ENCODE data around the gene URB1. TPM values are rescaled to one million over a fixed set of nuclear protein-coding genes. Genes with fewer than 3 reads are reported as not detected.

URB1 gene
- polyA plus RNA-seq, 2 of the 4 experiments (the other 2 are of a cell fraction), result 8.7 to 10.1 TPM

DNA sequence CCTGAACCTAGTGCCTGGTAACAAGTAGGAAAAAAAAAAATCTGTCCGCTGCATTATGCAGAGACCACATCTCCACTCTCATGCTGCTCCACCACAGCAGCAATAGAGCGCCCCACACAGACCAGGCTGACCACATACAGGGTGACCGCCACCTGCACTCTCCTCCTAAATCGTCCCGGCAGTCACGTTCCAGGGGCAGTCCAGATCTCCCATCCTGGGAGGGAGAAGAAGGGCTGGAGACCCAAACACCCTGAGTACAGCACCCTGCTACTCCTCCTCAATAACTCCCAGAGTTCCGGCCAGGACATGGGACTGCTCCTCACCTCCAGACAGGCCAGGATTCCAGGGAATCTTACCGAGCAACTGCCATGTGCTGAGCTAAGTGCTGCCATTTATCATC, 15.3 kb downstream of the URB1 start (continued):
- TF ChIP-seq, protein P1, sequence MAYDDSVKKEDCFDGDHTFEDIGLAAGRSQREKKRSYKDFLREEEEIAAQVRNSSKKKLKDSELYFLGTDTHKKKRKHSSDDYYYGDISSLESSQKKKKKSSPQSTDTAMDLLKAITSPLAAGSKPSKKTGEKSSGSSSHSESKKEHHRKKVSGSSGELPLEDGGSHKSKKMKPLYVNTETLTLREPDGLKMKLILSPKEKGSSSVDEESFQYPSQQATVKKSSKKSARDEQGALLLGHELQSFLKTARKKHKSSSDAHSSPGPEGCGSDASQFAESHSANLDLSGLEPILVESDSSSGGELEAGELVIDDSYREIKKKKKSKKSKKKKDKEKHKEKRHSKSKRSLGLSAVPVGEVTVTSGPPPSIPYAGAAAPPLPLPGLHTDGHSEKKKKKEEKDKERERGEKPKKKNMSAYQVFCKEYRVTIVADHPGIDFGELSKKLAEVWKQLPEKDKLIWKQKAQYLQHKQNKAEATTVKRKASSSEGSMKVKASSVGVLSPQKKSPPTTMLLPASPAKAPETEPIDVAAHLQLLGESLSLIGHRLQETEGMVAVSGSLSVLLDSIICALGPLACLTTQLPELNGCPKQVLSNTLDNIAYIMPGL (CRISPR knock-in tag; IDR thresholded peaks at IDR 0.05; ENCODE audit: borderline replicate concordance), result no peak
- TF ChIP-seq CHD4 (IDR thresholded peaks at IDR 0.05; ENCODE audit: borderline replicate concordance) (no peak), HDAC2 (IDR thresholded peaks at IDR 0.05) (no peak), ESRRA (IDR thresholded peaks at IDR 0.05; ENCODE audit: borderline replicate concordance, low read length) (no peak), MAZ (IDR thresholded peaks at IDR 0.05; ENCODE audit: borderline replicate concordance, low read depth, low read length) (no peak), RFX5 (IDR thresholded peaks at IDR 0.05) (no peak)
- TF ChIP-seq, protein P2, sequence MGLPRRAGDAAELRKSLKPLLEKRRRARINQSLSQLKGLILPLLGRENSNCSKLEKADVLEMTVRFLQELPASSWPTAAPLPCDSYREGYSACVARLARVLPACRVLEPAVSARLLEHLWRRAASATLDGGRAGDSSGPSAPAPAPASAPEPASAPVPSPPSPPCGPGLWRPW (IDR thresholded peaks at IDR 0.05), result no peak

GRCh38 chr21:32372755-32373154, 20.1 kb downstream of the URB1 start:
- H3K27ac ChIP-seq, result peak overlapping the region; percentile 58 to 62; a peak in 5 of 6 replicates
- no peak for TF ChIP-seq SMC3 (IDR thresholded peaks at IDR 0.05)
- no peak for TF ChIP-seq E2F6 (IDR thresholded peaks at IDR 0.05; ENCODE audit: borderline replicate concordance, low read depth)
- TF ChIP-seq ESRRA (IDR thresholded peaks at IDR 0.05; ENCODE audit: borderline replicate concordance, low read length), result no peak
- TF ChIP-seq CBX2 (IDR thresholded peaks at IDR 0.05; ENCODE audit: borderline replicate concordance, low read depth), result no peak
- TF ChIP-seq NPAS2 (CRISPR knock-in tag; IDR thresholded peaks at IDR 0.05; ENCODE audit: borderline replicate concordance), result no peak
- no peak for TF ChIP-seq EP300 (IDR thresholded peaks at IDR 0.05)
- TF ChIP-seq KDM1A (IDR thresholded peaks at IDR 0.05; ENCODE audit: low read depth), result no peak
- no peak for TF ChIP-seq HOXB13 (CRISPR knock-in tag; IDR thresholded peaks at IDR 0.05; ENCODE audit: low read depth)
- TF ChIP-seq BCL3 (IDR thresholded peaks at IDR 0.05), result no peak
- TF ChIP-seq FOSL2 (IDR thresholded peaks at IDR 0.05), result no peak
- no peak for TF ChIP-seq FOSL2 (CRISPR knock-in tag; IDR thresholded peaks at IDR 0.05)
- TF ChIP-seq MAZ (IDR thresholded peaks at IDR 0.05; ENCODE audit: borderline replicate concordance, low read depth, low read length), result no peak
- TF ChIP-seq ZC3H11A (IDR thresholded peaks at IDR 0.05), result no peak
- TF ChIP-seq BHLHE40 (IDR thresholded peaks at IDR 0.05; ENCODE audit: low read depth, low read length), result no peak
- no peak for TF ChIP-seq PHF8 (IDR thresholded peaks at IDR 0.05; ENCODE audit: borderline replicate concordance, low read depth)
- no peak for TF ChIP-seq CBX8 (IDR thresholded peaks at IDR 0.05)
- TF ChIP-seq RNF2 (IDR thresholded peaks at IDR 0.05; ENCODE audit: borderline replicate concordance, low read depth), result no peak
- DNase-seq (ENCODE audit: low read depth in 1 of 2, low spot score in 1 of 2), result no peak
- no peak for ATAC-seq
- peak overlapping the region; percentile 32; the same call in 1 of the 3 replicates for H3K4me2 ChIP-seq
- no peaks in the 10 kb centered on the region for H3K9me3 ChIP-seq
- H3K4me1 ChIP-seq, result peaks cover 35% of the 10 kb centered on the region
- CTCF ChIA-PET, result interaction anchor here (1.6 to 1.8 kb wide), 2 partner anchors 10 to 228 kb away, joined by 4 read pairs; no protein-coding TSS in a partner anchor
- H3K4me3 ChIP-seq, result no peak overlapping the region
- WGBS (ENCODE audit: missing lambda C conversion rate), result 54% methylated on average over 3 of the region's 3 CpGs
- POLR2A ChIA-PET, result no interaction called here
- FAIRE-seq, result no peak

- FAIRE-seq (no peak), ATAC-seq (peak; percentile 51 to 70; a peak in 5 of 6 replicates), DNase-seq (ENCODE audit: low read depth in 1 of 2, low spot score in 1 of 2) (peak in 1 of 2 experiments; percentile 56)
- Histone ChIP-seq H3K4me1 (peaks cover 34% of the 10 kb centered on the region), H3K27ac (peak overlapping the region; percentile 58 to 62; a peak in 5 of 6 replicates), H3K4me2 (peak overlapping the region; percentile 32; the same call in 1 of the 3 replicates), H3K9me3 (no peaks in the 10 kb centered on the region), H3K4me3 (no peak overlapping the region)
- ChIA-PET CTCF (interaction anchor here (0.6 to 1.8 kb wide), 4 partner anchors 10 to 1719 kb away, joined by 3 to 4 read pairs (median 4); no protein-coding TSS in a partner anchor), POLR2A (no interaction called here)
- 62% methylated on average over 6 of the region's 6 CpGs for WGBS (ENCODE audit: missing lambda C conversion rate)
- TF ChIP-seq EP300 (IDR thresholded peaks at IDR 0.05) (peak; percentile 24 to 52; a peak in 2 of 5 replicates), CEBPB (IDR thresholded peaks at IDR 0.05) (no peak)
These were observed 20.9 kb downstream of the URB1 start for GRCh38 chr21:32371913-32372314.

Measured in A549 (cell line).